H9 (cell line): ENCODE data around the gene MRPS10. TPM values are rescaled to one million over a fixed set of nuclear protein-coding genes. Genes with fewer than 3 reads are reported as not detected.

Experiments
- DNase-seq: peaks from one replicate; pipeline ENCODE4 v3.0.0-alpha.2; 2017
- H2AFZ ChIP-seq: one replicate; pipeline ENCODE4 v1.6.1; 2013; ENCODE audit warnings: mild to moderate bottlenecking, low read length, control low read depth, moderate library complexity
- H2AK5ac ChIP-seq: 2 replicates; pipeline ENCODE4 v1.6.1; 2013; ENCODE audit warnings: low read length, control low read depth, mixed read lengths; ENCODE audit not compliant: insufficient read length
- H2BK120ac ChIP-seq: one replicate; pipeline ENCODE4 v1.6.1; 2013; ENCODE audit warnings: low read depth, mild to moderate bottlenecking, low read length, control low read depth, inconsistent platforms; ENCODE audit not compliant: poor library complexity, severe bottlenecking
- H2BK12ac ChIP-seq: 2 replicates; pipeline ENCODE4 v1.6.1; 2013; ENCODE audit warnings: low read length, control low read depth, mixed read lengths, low read depth; ENCODE audit not compliant: insufficient read length
- H2BK15ac ChIP-seq: 2 replicates; pipeline ENCODE4 v1.6.1; 2013; ENCODE audit warnings: low read depth, low read length, control low read depth
- H2BK20ac ChIP-seq: one replicate; pipeline ENCODE4 v1.6.1; 2013; ENCODE audit warnings: low read depth, mild to moderate bottlenecking, low read length, control low read depth, inconsistent platforms; ENCODE audit not compliant: poor library complexity, severe bottlenecking
- H2BK5ac ChIP-seq: 2 replicates; pipeline ENCODE4 v1.6.1; 2013; ENCODE audit warnings: low read length, control low read depth, mixed read lengths; ENCODE audit not compliant: insufficient read length
- H3K14ac ChIP-seq: 2 replicates; pipeline ENCODE4 v1.6.1; 2013; ENCODE audit warnings: low read length, control low read depth; ENCODE audit not compliant: insufficient read depth
- H3K18ac ChIP-seq: 2 replicates; pipeline ENCODE4 v1.6.1; 2013; ENCODE audit warnings: low read depth, mild to moderate bottlenecking, mixed read lengths, low read length, control low read depth; ENCODE audit not compliant: insufficient read length
- H3K23ac ChIP-seq: 2 replicates; pipeline ENCODE4 v1.6.1; 2013; ENCODE audit warnings: low read length, control low read depth, mixed read lengths, low read depth; ENCODE audit not compliant: insufficient read length
- H3K23me2 ChIP-seq: 2 replicates; pipeline ENCODE4 v1.6.1; 2013; ENCODE audit warnings: low read depth, mild to moderate bottlenecking, mixed read lengths, low read length, control low read depth; ENCODE audit not compliant: insufficient read length, poor library complexity, severe bottlenecking
- H3K27ac ChIP-seq: 2 replicates; pipeline ENCODE4 v1.5.1; 2013; ENCODE audit warnings: low read length, control low read depth, mixed read lengths, low read depth; ENCODE audit not compliant: insufficient read length
- H3K27me3 ChIP-seq: 2 replicates; pipeline ENCODE4 v1.6.1; 2013; ENCODE audit warnings: low read length, control low read depth, inconsistent platforms; ENCODE audit not compliant: insufficient read depth
- H3K4ac ChIP-seq: 2 replicates; pipeline ENCODE4 v1.6.1; 2013; ENCODE audit warnings: low read depth, mild to moderate bottlenecking, control low read depth, inconsistent platforms, low read length, moderate library complexity
- H3K4me1 ChIP-seq: 2 replicates; pipeline ENCODE4 v1.6.1; 2013; ENCODE audit warnings: low read length, control low read depth, inconsistent platforms; ENCODE audit not compliant: insufficient read depth
- H3K4me2 ChIP-seq: 2 replicates; pipeline ENCODE4 v1.6.1; 2013; ENCODE audit warnings: low read length, control low read depth, mixed read lengths; ENCODE audit not compliant: insufficient read length, insufficient read depth
- H3K56ac ChIP-seq: 2 replicates; pipeline ENCODE4 v1.6.1; 2013; ENCODE audit warnings: low read depth, mild to moderate bottlenecking, mixed read lengths, low read length, control low read depth; ENCODE audit not compliant: insufficient read length
- H3K79me1 ChIP-seq: 2 replicates; pipeline ENCODE4 v1.6.1; 2013; ENCODE audit warnings: low read depth, mild to moderate bottlenecking, moderate library complexity, low read length, control low read depth, inconsistent platforms; ENCODE audit not compliant: insufficient read depth, poor library complexity, severe bottlenecking
- H3K79me2 ChIP-seq: 2 replicates; pipeline ENCODE4 v1.6.1; 2013; ENCODE audit warnings: low read length, control low read depth, inconsistent platforms; ENCODE audit not compliant: insufficient read depth
- H3K9ac ChIP-seq: 2 replicates; pipeline ENCODE4 v1.6.1; 2013; ENCODE audit warnings: low read length, control low read depth, mixed read lengths; ENCODE audit not compliant: insufficient read length; ENCODE audit errors: extremely low read depth
- H3K9me3 ChIP-seq: one replicate; pipeline ENCODE4 v1.6.1; 2013; ENCODE audit warnings: low read depth, low read length, inconsistent platforms; ENCODE audit not compliant: control insufficient read depth
- H3T11ph ChIP-seq: one replicate; pipeline ENCODE4 v1.6.1; 2013; ENCODE audit warnings: mild to moderate bottlenecking, low read length, control low read depth, inconsistent platforms
- H4K20me1 ChIP-seq: one replicate; pipeline ENCODE4 v1.6.1; 2013; ENCODE audit not compliant: control insufficient read depth, insufficient read length, insufficient read depth
- H4K5ac ChIP-seq: 2 replicates; pipeline ENCODE4 v1.6.1; 2013; ENCODE audit warnings: low read depth, mild to moderate bottlenecking, mixed read lengths, low read length, control low read depth; ENCODE audit not compliant: insufficient read length
- H4K8ac ChIP-seq: replicated peaks from 2 replicates; pipeline ENCODE4 v1.6.1; 2013; ENCODE audit warnings: low read length, control low read depth, mixed read lengths, low read depth; ENCODE audit not compliant: insufficient read length
- H4K91ac ChIP-seq: 2 replicates; pipeline ENCODE4 v1.6.1; 2013; ENCODE audit warnings: low read depth, mild to moderate bottlenecking, moderate library complexity, mixed read lengths, low read length, control low read depth; ENCODE audit not compliant: insufficient read length
- H3K27ac Mint-ChIP-seq, 3 experiments: 2 replicates in 2 of 3; 3 replicates in 1 of 3; pipeline ENCODE4 v1.8.0; 2020 to 2021; ENCODE audit warnings: mixed read lengths in 3 of 3, mild to moderate bottlenecking in 1 of 3, moderate library complexity in 1 of 3
- H3K27me3 Mint-ChIP-seq: 2 replicates; pipeline ENCODE4 v1.8.0; 2021; ENCODE audit warnings: low read depth, mild to moderate bottlenecking, moderate library complexity, mixed read lengths
- H3K36me3 Mint-ChIP-seq, 3 experiments: 2 replicates in 2 of 3; 3 replicates in 1 of 3; pipeline ENCODE4 v1.8.0; 2020 to 2021; ENCODE audit warnings: low read depth in 3 of 3, mixed read lengths in 3 of 3; ENCODE audit not compliant: insufficient read depth in 1 of 3
- H3K4me1 Mint-ChIP-seq, 2 experiments: 2 replicates each; pipeline ENCODE4 v1.8.0; 2020; ENCODE audit warnings: mixed read lengths in 2 of 2
- H3K4me3 Mint-ChIP-seq, 2 experiments: 2 replicates in 1 of 2; 3 replicates in 1 of 2; pipeline ENCODE4 v1.8.0; 2020 to 2021; ENCODE audit warnings: mild to moderate bottlenecking in 2 of 2, mixed read lengths in 2 of 2, moderate library complexity in 1 of 2
- H3K9me3 Mint-ChIP-seq, 2 experiments: 2 replicates in 1 of 2; 3 replicates in 1 of 2; pipeline ENCODE4 v1.8.0; 2020; ENCODE audit warnings: mild to moderate bottlenecking in 2 of 2, mixed read lengths in 2 of 2, moderate library complexity in 1 of 2
- CTCF ChIP-seq: fragments of 200-600 bp; sonication (generic); conservative IDR thresholded peaks from 3 replicates; pipeline ENCODE4 v1.8.0; 2021; ENCODE audit warnings: antibody characterized with exemption, mild to moderate bottlenecking
- WGBS: extraction: QIAGEN DNeasy Blood & Tissue Kit; methylation state at CpG from one replicate; pipeline ENCODE4 v1.1.7; 2013; ENCODE audit warnings: missing lambda C conversion rate, low lambda C conversion rate, mixed read lengths; ENCODE audit not compliant: insufficient read length; ENCODE audit errors: extremely low coverage; 5-methylcytosine and 5-hydroxymethylcytosine counted together
- long read RNA-seq: library from polyadenylated mRNA; unstranded; transcript quantifications from one replicate; pipeline ENCODE4 v2.0.0, GENCODE V29; 2020
- total RNA-seq: library from RNA; stranded (reverse); gene quantifications from 2 replicates; pipeline ENCODE4 v1.2.1, GENCODE V29; 2021

Gene MRPS10
- total RNA-seq = 33.9 and 36.3 TPM in 2 replicates
- long read RNA-seq, transcript MRPS10-201 (7 exons, 2,110 nt) = major isoform, 256 of 326 reads
- long read RNA-seq, partial matches to known transcripts = 4 of 326 reads
- long read RNA-seq, other reads (novel, unspliced or antisense) = 66 of 326 reads

DNA sequence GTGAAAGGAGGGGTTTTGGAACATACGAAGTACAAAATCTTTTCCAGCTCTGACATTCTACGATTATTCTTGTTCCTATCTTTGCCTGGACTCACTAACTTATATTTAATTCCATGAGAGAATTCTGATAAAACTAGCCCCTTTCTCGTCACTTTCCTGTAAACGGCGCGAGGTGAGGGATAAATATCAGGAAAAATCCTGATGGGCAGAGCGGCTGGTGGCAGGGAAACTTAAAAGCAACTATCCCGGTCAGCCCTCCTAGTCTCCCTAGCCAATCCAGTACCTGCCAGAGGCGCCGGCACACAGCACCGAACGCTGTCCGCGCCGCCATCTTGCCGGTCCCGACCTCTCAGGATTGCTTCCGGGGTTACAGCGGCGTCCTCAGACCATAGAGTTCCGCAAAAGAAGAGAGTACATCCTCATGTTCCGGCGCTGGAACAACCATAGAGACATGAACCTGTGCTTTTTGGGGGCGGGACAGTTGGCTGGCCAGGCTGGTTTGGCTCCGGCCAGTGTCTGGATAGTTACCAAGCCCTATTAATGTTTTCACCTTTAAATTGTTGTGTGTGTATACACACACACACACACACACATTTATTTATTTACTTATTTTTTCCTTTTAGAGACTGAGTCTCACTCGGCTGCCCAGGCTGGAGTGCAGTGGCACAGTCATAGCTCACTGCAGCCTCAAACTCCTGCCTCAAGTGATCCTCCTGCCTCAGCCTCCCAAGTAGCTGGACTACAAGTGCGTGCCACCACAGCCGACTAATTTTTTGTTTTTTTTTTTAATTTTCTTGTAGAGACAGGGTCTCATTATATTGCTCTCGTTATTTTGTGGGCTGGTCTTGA, at the start of gene MRPS10:
TSS of gene MRPS10 (minus strand) at position 343 of the 849 bp plus-strand sequence. CDS start at position 331, 12 bp downstream.
- Mint-ChIP-seq H3K27me3 (no peaks in the 10 kb centered on the region; the same call in 1 of the 2 replicates), H3K36me3 (peaks cover 0 to 16% (median 11%) of the 10 kb centered on the region in 3 experiments; a peak in 5 of 7 replicates), H3K9me3 (no peaks in the 10 kb centered on the region), H3K27ac (peak within 1 kb of the TSS; percentile 99), H3K4me3 (peak within 1 kb of the TSS; percentile 98 to 99), H3K4me1 (peaks cover 7 to 18% of the 10 kb centered on the region in 2 experiments)
- no CpG with 5 or more reads among the region's 29 CpGs for whole genome bisulfite sequencing
- H3K4ac ChIP-seq = no peak within 1 kb of the TSS
- H3K14ac ChIP-seq = no peak within 1 kb of the TSS
- H2BK12ac ChIP-seq = no peak within 1 kb of the TSS
- H3K79me2 ChIP-seq = no peaks in the 10 kb centered on the region
- peak; percentile 96 for DNase-seq
- no peaks in the 10 kb centered on the region for H3K23me2 ChIP-seq
- peak within 1 kb of the TSS; percentile 75 for H3K4me2 ChIP-seq
- no peak within 1 kb of the TSS for H2BK120ac ChIP-seq
- no peak within 1 kb of the TSS for H3K56ac ChIP-seq
- H4K8ac ChIP-seq = no peak within 1 kb of the TSS
- no peak within 1 kb of the TSS for H2AK5ac ChIP-seq
- H3K27ac ChIP-seq = peak within 1 kb of the TSS; percentile 5
- H3K23ac ChIP-seq = no peak within 1 kb of the TSS
- no peak within 1 kb of the TSS for H3K18ac ChIP-seq
- no peak within 1 kb of the TSS for H4K91ac ChIP-seq
- H2BK5ac ChIP-seq = no peak within 1 kb of the TSS
- H3K9me3 ChIP-seq = no peaks in the 10 kb centered on the region
- no peak within 1 kb of the TSS for H2BK15ac ChIP-seq
- H2AFZ ChIP-seq = no peak within 1 kb of the TSS
- H3K9ac ChIP-seq = peak within 1 kb of the TSS; percentile 87
- no peak within 1 kb of the TSS for H2BK20ac ChIP-seq
- H3K4me1 ChIP-seq = no peaks in the 10 kb centered on the region
- H3K27me3 ChIP-seq = no peaks in the 10 kb centered on the region
- no peak within 1 kb of the TSS for H4K5ac ChIP-seq
- no peaks in the 10 kb centered on the region for H3K79me1 ChIP-seq
- no peak for TF ChIP-seq CTCF
- H4K20me1 ChIP-seq = no peaks in the 10 kb centered on the region
- H3T11ph ChIP-seq = no peak within 1 kb of the TSS
